K562 (cell line): Measurements from ENCODE around the gene SLC8A2. TPM values are rescaled to one million over a fixed set of nuclear protein-coding genes. Genes with fewer than 3 reads are reported as not detected.
A peak's percentile ranks its signal among the peaks of the same experiment; 100 is the strongest.

ENCODE experiments used
- ATF4 ChIP-seq: fragments of 450-650 bp; formaldehyde crosslinking; IDR thresholded peaks from 2 replicates; pipeline ENCODE4 v1.4.0; 2022; ENCODE audit warnings: mild to moderate bottlenecking, moderate library complexity
- CHD4 ChIP-seq: fragments of 200-600 bp; sonication (generic); IDR thresholded peaks from 3 replicates; pipeline ENCODE4 v1.6.1; 2012; ENCODE audit warnings: low read depth, mild to moderate bottlenecking, mixed read lengths, low read length, inconsistent platforms; ENCODE audit not compliant: insufficient read depth, insufficient replicate concordance, poor library complexity, severe bottlenecking
- DNMT1 ChIP-seq: fragments of 450-650 bp; IDR thresholded peaks from 2 replicates; pipeline ENCODE4 v1.6.1; 2016; ENCODE audit warnings: antibody characterized with exemption, mild to moderate bottlenecking
- E2F5 ChIP-seq: sonication (generic); formaldehyde crosslinking; IDR thresholded peaks from 2 replicates; pipeline ENCODE4 v1.8.0; 2022; ENCODE audit warnings: mild to moderate bottlenecking, missing genetic modification reagents
- FOXJ2 ChIP-seq: fragments of 200-800 bp; sonication (Bioruptor generic); IDR thresholded peaks from 2 replicates; pipeline ENCODE4 v1.6.1; 2016; ENCODE audit warnings: missing genetic modification characterization, missing compliant biosample characterization
- HSF4 ChIP-seq: fragments of 250-450 bp; sonication (Bioruptor Pico); IDR thresholded peaks from 2 replicates; pipeline ENCODE4 v2.1.2; 2022; ENCODE audit warnings: mild to moderate bottlenecking, moderate library complexity, borderline replicate concordance
- MXD1 ChIP-seq: fragments of 250-450 bp; sonication (Bioruptor Pico); IDR thresholded peaks from 2 replicates; pipeline ENCODE4 v1.8.0; 2021; ENCODE audit warnings: borderline replicate concordance, mild to moderate bottlenecking, moderate library complexity; ENCODE audit not compliant: poor library complexity, severe bottlenecking
- NUFIP1 ChIP-seq: fragments of 450-650 bp; IDR thresholded peaks from 2 replicates; pipeline ENCODE4 v1.6.1; 2018; ENCODE audit not compliant: partially characterized antibody
- RERE ChIP-seq: sonication (generic); formaldehyde crosslinking; IDR thresholded peaks from 2 replicates; pipeline ENCODE4 v1.8.0; 2023; ENCODE audit warnings: missing genetic modification reagents, mild to moderate bottlenecking, borderline replicate concordance
- SMARCB1 ChIP-seq: IDR thresholded peaks from 2 replicates; pipeline ENCODE4 v1.6.1; 2011; ENCODE audit warnings: improper control_type of control experiment, low read depth; ENCODE audit not compliant: insufficient read length
- TAF7 ChIP-seq: fragments of 450-650 bp; IDR thresholded peaks from 2 replicates; pipeline ENCODE4 v1.6.1; 2016; ENCODE audit warnings: missing genetic modification characterization, missing compliant biosample characterization
- TAF9B ChIP-seq: fragments of 450-650 bp; IDR thresholded peaks from 2 replicates; pipeline ENCODE4 v1.6.1; 2018; ENCODE audit warnings: mild to moderate bottlenecking; ENCODE audit not compliant: partially characterized antibody
- U2AF1 ChIP-seq: fragments of 200-400 bp; formaldehyde crosslinking; optimal IDR thresholded peaks from 2 replicates; pipeline ENCODE3; 2017; ENCODE audit warnings: mild to moderate bottlenecking, low read depth, low read length, moderate library complexity
- ZEB2 ChIP-seq: fragments of 450-650 bp; IDR thresholded peaks from 2 replicates; pipeline ENCODE4 v1.6.1; 2016
- ZKSCAN8 ChIP-seq: fragments of 200-800 bp; sonication (Bioruptor generic); IDR thresholded peaks from 2 replicates; pipeline ENCODE4 v1.6.1; 2016; ENCODE audit warnings: missing genetic modification characterization, missing compliant biosample characterization
- ZNF146 ChIP-seq: IDR thresholded peaks from one replicate; pipeline ENCODE4 v1.6.1; 2018; ENCODE audit warnings: missing compliant biosample characterization; ENCODE audit not compliant: unreplicated experiment
- ZNF3 ChIP-seq: fragments of 250-450 bp; sonication (Bioruptor Pico); IDR thresholded peaks from 2 replicates; pipeline ENCODE4 v1.5.0; 2021; ENCODE audit warnings: mild to moderate bottlenecking, moderate library complexity
- ZNF668 ChIP-seq: fragments of 250-450 bp; sonication (Bioruptor Pico); IDR thresholded peaks from 2 replicates; pipeline ENCODE4 v1.8.0; 2022; ENCODE audit warnings: mild to moderate bottlenecking, inconsistent platforms
- ZNF764 ChIP-seq: fragments of 250-450 bp; sonication (Bioruptor Pico); IDR thresholded peaks from 2 replicates; pipeline ENCODE4 v1.4.0; 2020; ENCODE audit warnings: low read depth, mild to moderate bottlenecking, moderate library complexity
- polyA plus RNA-seq, 8 experiments: library from polyadenylated mRNA; depleted of rRNA in 4 of 8; stranded (reverse) in 5 of 8; unstranded in 3 of 8; fragments of >200 nt; fragmentation: Nextera tagmentation in 2 of 8; fragmentation: Illumina TruSeq in 1 of 8; extraction: Ambion mirVana in 2 of 8; extraction: Trizol in 1 of 8; gene quantifications; 2 replicates each; pipeline versions ENCODE4 v1.2.1 to v1.2.3, GENCODE V29; 2011 to 2014; ENCODE audit warnings: inconsistent platforms in 1 of 8, missing spikeins in 1 of 8
- total RNA-seq, 7 experiments: library from RNA; depleted of rRNA in 6 of 7; stranded (reverse); fragments of >200 nt in 6 of 7; fragmentation: Illumina TruSeq in 2 of 7; extraction: Trizol in 2 of 7; gene quantifications; 2 replicates each; pipeline versions ENCODE4 v1.2.1 to v1.2.3, GENCODE V29; 2011 to 2021; ENCODE audit warnings: low replicate concordance in 1 of 7

SLC8A2 gene
- total and polyA plus RNA-seq, 9 of the 15 experiments (the other 6 are each of a cell fraction or from before 2014, with no cell fraction given): 0.07 to 0.66 (median 0.24) TPM; not detected in 3

GRCh38 chr19:47514869-47515588 is 43.3 kb upstream of the SLC8A2 start, which contains the start of gene NAPA (continued):
- peak; percentile 30 for TF ChIP-seq MXD1
- no peak for TF ChIP-seq E2F5
- TF ChIP-seq ZNF764: no peak
- TF ChIP-seq TAF7 (tag): peak; percentile 36; the same call in 1 of the 2 replicates
- TF ChIP-seq RERE (CRISPR knock-in tag): no peak
- TF ChIP-seq NUFIP1: no peak
- no peak for TF ChIP-seq ATF4
- TF ChIP-seq DNMT1: no peak
- TF ChIP-seq HSF4 (CRISPR knock-in tag): no peak
- peak; percentile 90 for TF ChIP-seq TAF9B
- no peak; the same call in 1 of the 2 replicates for TF ChIP-seq ZEB2
- TF ChIP-seq SMARCB1: no peak
- no peak for TF ChIP-seq ZNF3
- no peak for TF ChIP-seq U2AF1
- no peak for TF ChIP-seq CHD4
- TF ChIP-seq ZNF668 (CRISPR knock-in tag): no peak
- no peak for TF ChIP-seq ZNF146 (CRISPR knock-in tag)
- no peak for TF ChIP-seq ZKSCAN8 (CRISPR knock-in tag)
- TF ChIP-seq FOXJ2 (tag): peak; percentile 65; the same call in 1 of the 2 replicates
